ENCODE measurements around the gene SPARC. TPM values are rescaled to one million over a fixed set of nuclear protein-coding genes. Genes with fewer than 3 reads are reported as not detected.

The SPARC gene
- polyA plus RNA-seq, 1 donor (not counting 4 experiments of a cell fraction or from before 2014, with no cell fraction given): 397 TPM

DNA sequence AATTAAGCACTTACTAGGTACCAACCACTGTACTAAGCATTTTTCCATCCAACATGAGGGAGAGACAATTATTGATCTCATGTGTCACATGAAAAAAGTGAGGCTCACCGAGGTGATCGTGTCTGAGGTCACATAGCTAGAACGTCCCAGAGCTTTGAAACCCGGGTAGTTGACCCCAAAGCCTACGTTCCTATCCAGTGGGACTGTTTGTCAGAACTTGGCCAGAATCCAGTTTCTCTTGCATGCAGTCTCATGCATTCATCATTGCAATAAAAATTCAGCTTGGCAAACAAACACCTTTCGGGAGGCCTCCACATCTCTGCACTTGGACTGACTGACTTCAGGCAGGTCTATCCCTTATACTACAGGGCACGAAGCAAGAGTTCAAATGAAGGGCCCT, 72.2 kb downstream of the SPARC start:
- H3K27ac ChIP-seq (ENCODE audit: control insufficient read depth, insufficient read depth, low read length): peak overlapping the region; percentile 95
- peak overlapping the region; percentile 66 for H3K4me2 ChIP-seq (ENCODE audit: control insufficient read depth, extremely low read depth, insufficient read depth, low read depth, low read length)
- no peak overlapping the region for H2AFZ ChIP-seq (ENCODE audit: control insufficient read depth, low read length)
- H3K79me2 ChIP-seq (ENCODE audit: control insufficient read depth, insufficient read depth, low read length): no peaks in the 10 kb centered on the region
- TF ChIP-seq EZH2 (IDR thresholded peaks at IDR 0.05; ENCODE audit: low read length): no peak
- TF ChIP-seq, protein P1, sequence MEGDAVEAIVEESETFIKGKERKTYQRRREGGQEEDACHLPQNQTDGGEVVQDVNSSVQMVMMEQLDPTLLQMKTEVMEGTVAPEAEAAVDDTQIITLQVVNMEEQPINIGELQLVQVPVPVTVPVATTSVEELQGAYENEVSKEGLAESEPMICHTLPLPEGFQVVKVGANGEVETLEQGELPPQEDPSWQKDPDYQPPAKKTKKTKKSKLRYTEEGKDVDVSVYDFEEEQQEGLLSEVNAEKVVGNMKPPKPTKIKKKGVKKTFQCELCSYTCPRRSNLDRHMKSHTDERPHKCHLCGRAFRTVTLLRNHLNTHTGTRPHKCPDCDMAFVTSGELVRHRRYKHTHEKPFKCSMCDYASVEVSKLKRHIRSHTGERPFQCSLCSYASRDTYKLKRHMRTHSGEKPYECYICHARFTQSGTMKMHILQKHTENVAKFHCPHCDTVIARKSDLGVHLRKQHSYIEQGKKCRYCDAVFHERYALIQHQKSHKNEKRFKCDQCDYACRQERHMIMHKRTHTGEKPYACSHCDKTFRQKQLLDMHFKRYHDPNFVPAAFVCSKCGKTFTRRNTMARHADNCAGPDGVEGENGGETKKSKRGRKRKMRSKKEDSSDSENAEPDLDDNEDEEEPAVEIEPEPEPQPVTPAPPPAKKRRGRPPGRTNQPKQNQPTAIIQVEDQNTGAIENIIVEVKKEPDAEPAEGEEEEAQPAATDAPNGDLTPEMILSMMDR (optimal IDR thresholded peaks at IDR 0.05 in 1 of 3, IDR thresholded peaks at IDR 0.05 in 1 of 3, conservative IDR thresholded peaks at IDR 0.05 in 1 of 3; ENCODE audit: extremely low read depth in 1 of 3, insufficient read depth in 2 of 3, low read length in 3 of 3): no peak
- dilution Hi-C loops (cut with MboI; ENCODE audit: extremely low pct_ligation_motif_present, low sequenced_read_pairs): no loop called here
- no peaks in the 10 kb centered on the region for H3K27me3 ChIP-seq (ENCODE audit: control insufficient read depth, extremely low read depth, insufficient read depth, low read length)
- FAIRE-seq (peak; percentile 68), DNase-seq (ENCODE audit: low read depth, low spot score) (no peak)
- H3K9me1 ChIP-seq (ENCODE audit: control insufficient read depth, extremely low read depth, insufficient read depth, low read length): no peaks in the 10 kb centered on the region
- peak overlapping the region in 1 of 3 experiments; percentile 22 for H3K4me3 ChIP-seq (ENCODE audit: control insufficient read depth in 2 of 3, extremely low read depth in 1 of 3, insufficient read depth in 2 of 3, low read depth in 1 of 3, low read length in 3 of 3)
- peaks cover 71% of the 10 kb centered on the region for H3K4me1 ChIP-seq (ENCODE audit: control insufficient read depth, extremely low read depth, insufficient read depth, low read length)
- H3K9ac ChIP-seq (ENCODE audit: control insufficient read depth, extremely low read depth, insufficient read depth, low read length): peak overlapping the region; percentile 80
- H3K36me3 ChIP-seq (ENCODE audit: control insufficient read depth in 2 of 2, extremely low read depth in 1 of 2, insufficient read depth in 2 of 2, low read length in 2 of 2): no peaks in the 10 kb centered on the region
- no peaks in the 10 kb centered on the region for H4K20me1 ChIP-seq (ENCODE audit: control insufficient read depth, extremely low read depth, insufficient read depth, low read length)
- H3K9me3 ChIP-seq (ENCODE audit: control insufficient read depth, low read depth, low read length): no peaks in the 10 kb centered on the region

DNA sequence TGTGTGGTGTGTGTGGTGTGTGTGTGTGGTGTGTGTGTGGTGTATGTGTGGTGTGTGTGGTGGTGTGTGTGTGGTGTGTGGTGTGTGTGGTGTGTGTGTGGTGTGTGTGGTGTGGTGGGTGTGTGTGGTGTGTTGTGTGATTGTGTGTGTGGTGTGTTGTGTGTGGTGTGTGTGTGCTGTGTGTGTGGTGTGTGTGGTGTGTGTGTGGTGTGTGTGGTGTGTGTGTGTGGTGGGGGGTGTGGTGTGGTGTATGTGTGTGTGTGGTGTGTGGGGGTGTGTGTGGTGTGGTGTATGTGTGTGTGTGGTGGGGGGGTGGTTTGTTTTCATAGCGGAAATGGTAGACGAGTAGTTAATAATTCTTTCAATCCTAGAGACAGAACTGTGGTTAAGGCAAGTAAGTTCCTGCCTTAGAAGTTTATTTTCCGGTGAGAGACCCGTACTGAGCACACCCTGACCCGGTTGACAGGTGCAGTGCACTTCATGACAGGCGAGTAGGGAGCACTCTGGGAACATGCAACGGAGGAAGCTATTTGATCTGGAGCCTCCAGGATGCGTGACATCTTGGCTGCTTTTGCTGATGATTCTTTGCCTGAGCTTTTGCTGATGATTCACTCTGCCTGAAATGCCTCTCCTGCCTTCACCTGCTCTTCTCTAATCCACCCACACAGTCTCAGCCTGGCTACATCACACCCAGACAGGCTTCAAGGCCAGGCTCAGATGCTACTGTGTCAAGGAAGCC, 73.9 kb downstream of the SPARC start:
- Histone ChIP-seq H3K9me3 (ENCODE audit: control insufficient read depth, low read depth, low read length) (no peaks in the 10 kb centered on the region), H4K20me1 (ENCODE audit: control insufficient read depth, extremely low read depth, insufficient read depth, low read length) (no peaks in the 10 kb centered on the region), H3K4me3 (ENCODE audit: control insufficient read depth in 2 of 3, extremely low read depth in 1 of 3, insufficient read depth in 2 of 3, low read depth in 1 of 3, low read length in 3 of 3) (no peak overlapping the region), H3K79me2 (ENCODE audit: control insufficient read depth, insufficient read depth, low read length) (no peaks in the 10 kb centered on the region), H3K36me3 (ENCODE audit: control insufficient read depth in 2 of 2, extremely low read depth in 1 of 2, insufficient read depth in 2 of 2, low read length in 2 of 2) (no peaks in the 10 kb centered on the region), H3K4me2 (ENCODE audit: control insufficient read depth, extremely low read depth, insufficient read depth, low read depth, low read length) (peak overlapping the region; percentile 17), H3K9ac (ENCODE audit: control insufficient read depth, extremely low read depth, insufficient read depth, low read length) (peak overlapping the region; percentile 80), H2AFZ (ENCODE audit: control insufficient read depth, low read length) (no peak overlapping the region), H3K4me1 (ENCODE audit: control insufficient read depth, extremely low read depth, insufficient read depth, low read length) (peaks cover 54% of the 10 kb centered on the region), H3K27ac (ENCODE audit: control insufficient read depth, insufficient read depth, low read length) (peak overlapping the region; percentile 95), H3K27me3 (ENCODE audit: control insufficient read depth, extremely low read depth, insufficient read depth, low read length) (no peaks in the 10 kb centered on the region), H3K9me1 (ENCODE audit: control insufficient read depth, extremely low read depth, insufficient read depth, low read length) (no peaks in the 10 kb centered on the region)
- dilution Hi-C loops (cut with MboI; ENCODE audit: extremely low pct_ligation_motif_present, low sequenced_read_pairs): no loop called here
- DNase-seq (ENCODE audit: low read depth, low spot score) (peak; percentile 87), FAIRE-seq (peak; percentile 100)
- TF ChIP-seq, protein P1 (optimal IDR thresholded peaks at IDR 0.05 in 1 of 3, IDR thresholded peaks at IDR 0.05 in 1 of 3, conservative IDR thresholded peaks at IDR 0.05 in 1 of 3; ENCODE audit: extremely low read depth in 1 of 3, insufficient read depth in 2 of 3, low read length in 3 of 3): no peak
- TF ChIP-seq EZH2 (IDR thresholded peaks at IDR 0.05; ENCODE audit: low read length): no peak

Measured in keratinocyte (primary cell).